ENCODE measurements around the gene CD44.

GRCh38 chr11:35143297-35144135 lies 4.5 kb downstream of the CD44 start:
- TF ChIP-seq EZH2 (IDR thresholded peaks at IDR 0.05; ENCODE audit: borderline replicate concordance, insufficient read depth, low read length, poor library complexity, severe bottlenecking) (no peak), EP300 (conservative IDR thresholded peaks at IDR 0.05; ENCODE audit: poor library complexity, severe bottlenecking) (no peak)
